A673 (cell line): ENCODE measurements around the gene SUV39H1.
A peak's percentile ranks its signal among the peaks of the same experiment; 100 is the strongest.

ENCODE experiments used
- CTCF ChIP-seq: fragments of 300-800, 200-600 bp; sonication (generic); conservative IDR thresholded peaks from 2 replicates; pipeline ENCODE4 v1.5.1; 2017; ENCODE audit warnings: low read depth, mild to moderate bottlenecking, antibody characterized with exemption, low read length, moderate library complexity, mixed read lengths
- EZH2 ChIP-seq: fragments of 200-600 bp; sonication (generic); IDR thresholded peaks from 2 replicates; pipeline ENCODE4 v1.6.1; 2017; ENCODE audit warnings: borderline replicate concordance, low read depth, mild to moderate bottlenecking, mixed read lengths, antibody characterized with exemption, low read length; ENCODE audit not compliant: poor library complexity, severe bottlenecking

- peak; percentile 45; the same call in 1 of the 2 replicates for TF ChIP-seq CTCF
- no peak for TF ChIP-seq EZH2
These were observed 48.2 kb upstream of the SUV39H1 start for GRCh38 chrX:48648336-48648751.
